Epithelial cell of proximal tubule (primary cell): ENCODE data around the gene ADAMTS10. TPM values are rescaled to one million over a fixed set of nuclear protein-coding genes. Genes with fewer than 3 reads are reported as not detected.

ENCODE experiments used
- DNase-seq: peaks from one replicate; pipeline ENCODE4 v3.0.0-alpha.2; 2011; ENCODE audit warnings: low read depth
- H3K4me3 ChIP-seq: 2 replicates; pipeline ENCODE4 v1.5.1; 2011; ENCODE audit warnings: low read depth, mild to moderate bottlenecking, low read length
- total RNA-seq: library from RNA; depleted of rRNA; stranded (reverse); fragments of >200 nt; gene quantifications from 2 replicates; pipeline ENCODE4 v1.2.3, GENCODE V29; 2015
- TF ChIP-seq, protein P1 (sequence below): conservative IDR thresholded peaks from 2 replicates; pipeline ENCODE4 v1.5.1; 2012; ENCODE audit warnings: low read depth, mild to moderate bottlenecking, low read length

ADAMTS10 gene
- total RNA-seq, 1 donor from 2014 or later: 4.8 TPM

DNA sequence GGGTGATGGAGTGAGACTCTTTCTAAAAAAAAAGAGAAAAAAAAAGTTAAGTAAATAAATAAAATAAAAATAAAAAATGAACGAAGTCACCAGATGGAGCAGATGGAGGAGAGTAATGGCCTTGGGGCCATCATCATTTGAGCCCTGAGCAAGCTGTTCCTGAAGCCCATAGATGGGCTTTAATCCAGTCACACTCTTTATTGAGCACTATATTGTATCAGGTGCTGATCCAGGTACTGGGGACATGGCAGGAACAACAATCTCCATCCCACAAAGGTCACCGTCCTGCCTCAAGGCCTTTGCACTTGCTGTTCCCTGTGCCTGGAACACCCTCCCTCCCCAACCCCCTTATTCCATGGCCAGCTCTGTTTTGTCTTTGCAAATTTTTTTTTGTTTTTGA is 3.9 kb upstream of the ADAMTS10 start:
- DNase-seq: no peak
- H3K4me3 ChIP-seq: no peak overlapping the region
- TF ChIP-seq, protein P1, sequence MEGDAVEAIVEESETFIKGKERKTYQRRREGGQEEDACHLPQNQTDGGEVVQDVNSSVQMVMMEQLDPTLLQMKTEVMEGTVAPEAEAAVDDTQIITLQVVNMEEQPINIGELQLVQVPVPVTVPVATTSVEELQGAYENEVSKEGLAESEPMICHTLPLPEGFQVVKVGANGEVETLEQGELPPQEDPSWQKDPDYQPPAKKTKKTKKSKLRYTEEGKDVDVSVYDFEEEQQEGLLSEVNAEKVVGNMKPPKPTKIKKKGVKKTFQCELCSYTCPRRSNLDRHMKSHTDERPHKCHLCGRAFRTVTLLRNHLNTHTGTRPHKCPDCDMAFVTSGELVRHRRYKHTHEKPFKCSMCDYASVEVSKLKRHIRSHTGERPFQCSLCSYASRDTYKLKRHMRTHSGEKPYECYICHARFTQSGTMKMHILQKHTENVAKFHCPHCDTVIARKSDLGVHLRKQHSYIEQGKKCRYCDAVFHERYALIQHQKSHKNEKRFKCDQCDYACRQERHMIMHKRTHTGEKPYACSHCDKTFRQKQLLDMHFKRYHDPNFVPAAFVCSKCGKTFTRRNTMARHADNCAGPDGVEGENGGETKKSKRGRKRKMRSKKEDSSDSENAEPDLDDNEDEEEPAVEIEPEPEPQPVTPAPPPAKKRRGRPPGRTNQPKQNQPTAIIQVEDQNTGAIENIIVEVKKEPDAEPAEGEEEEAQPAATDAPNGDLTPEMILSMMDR: no peak

DNA sequence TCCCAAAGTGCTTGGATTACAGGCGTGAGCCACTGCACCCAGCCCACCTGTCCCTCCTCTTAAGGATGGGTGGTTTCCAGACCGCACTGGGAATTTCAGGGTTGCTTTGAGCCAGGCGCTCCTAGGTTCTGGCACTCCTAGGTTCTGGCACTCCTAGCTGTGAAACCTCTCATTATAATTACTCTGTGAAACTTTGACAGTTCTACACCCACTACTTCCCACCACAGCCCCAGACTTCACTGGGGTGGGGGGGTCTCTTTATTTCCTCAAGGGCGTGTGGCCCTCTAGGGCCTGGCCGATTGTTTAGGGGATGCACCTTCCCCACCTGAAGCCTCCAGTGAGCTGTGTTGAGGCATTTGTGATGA is 2.3 kb upstream of the ADAMTS10 start:
- no peak for DNase-seq
- TF ChIP-seq, protein P1: no peak
- H3K4me3 ChIP-seq: no peak overlapping the region

DNA sequence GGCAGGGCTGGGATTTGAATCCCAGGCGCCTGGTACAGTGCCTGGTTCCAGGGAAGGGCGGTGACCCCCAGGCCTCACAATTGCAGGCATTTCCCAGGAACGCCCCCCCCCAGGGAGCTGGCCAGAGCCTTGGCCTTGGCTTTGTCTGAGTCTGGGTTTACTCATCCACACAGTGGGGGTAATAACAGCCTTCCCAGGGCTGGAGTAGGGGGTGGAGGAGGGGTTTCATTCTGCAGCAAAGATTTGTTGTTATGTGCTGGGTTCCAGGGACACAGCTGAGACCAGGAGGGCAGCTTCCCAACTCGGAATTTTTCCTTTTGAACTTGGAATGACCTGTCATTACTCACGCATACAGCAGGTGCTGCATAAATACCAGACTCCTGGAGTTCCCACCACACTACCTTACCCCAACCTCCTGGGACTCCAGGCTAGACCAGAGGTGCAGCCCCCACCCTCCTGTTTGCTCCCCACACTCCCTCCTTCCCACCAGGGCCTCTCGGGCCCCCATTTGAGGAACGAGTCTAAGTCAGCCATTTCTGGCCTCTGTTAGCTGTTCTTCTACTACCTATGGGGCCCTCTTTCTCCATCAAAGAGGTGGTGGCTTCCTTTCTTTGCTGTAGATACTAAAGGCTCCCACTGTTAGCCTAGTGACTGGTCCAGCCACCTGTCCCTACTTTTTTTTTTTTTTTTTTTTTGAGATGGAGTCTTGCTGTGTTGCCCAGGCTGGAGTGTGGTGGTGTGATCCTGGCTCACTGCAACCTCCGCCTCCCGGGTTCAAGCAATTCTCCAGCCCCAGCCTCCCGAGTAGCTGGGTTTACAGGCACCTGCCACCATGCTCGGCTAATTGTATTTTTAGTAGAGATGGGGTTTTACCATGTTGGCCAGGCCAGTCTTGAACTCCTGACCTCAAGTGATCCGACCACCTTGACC is 1.6 kb upstream of the ADAMTS10 start:
- H3K4me3 ChIP-seq: no peak overlapping the region
- DNase-seq: no peak
- TF ChIP-seq, protein P1: no peak

DNA sequence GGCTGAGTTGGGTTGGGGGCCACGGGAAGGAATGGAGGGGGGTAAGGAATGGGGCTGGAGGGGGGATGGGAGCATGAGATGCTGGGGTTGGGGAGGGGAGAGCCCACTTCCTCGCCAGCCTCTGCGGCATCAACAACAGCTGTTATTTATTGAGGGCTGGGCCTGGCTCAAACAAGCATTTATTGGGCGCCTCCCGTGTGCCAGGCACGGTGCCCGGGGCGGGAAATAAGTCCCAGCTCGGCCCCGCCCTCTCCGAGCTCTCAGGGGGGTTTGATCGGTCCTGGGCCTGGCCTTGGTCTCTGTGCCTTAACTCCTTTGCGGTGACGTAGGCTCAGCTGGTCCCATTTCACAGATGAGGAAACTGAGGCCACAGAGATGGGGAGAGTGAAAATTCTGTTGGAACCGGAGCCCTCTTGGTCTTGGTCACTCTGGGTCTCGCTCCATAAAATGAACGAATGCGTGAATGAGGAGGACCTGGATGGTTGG is 919 bp upstream of the ADAMTS10 start:
- H3K4me3 ChIP-seq: no peak overlapping the region
- DNase-seq: no peak
- TF ChIP-seq, protein P1: no peak

DNA sequence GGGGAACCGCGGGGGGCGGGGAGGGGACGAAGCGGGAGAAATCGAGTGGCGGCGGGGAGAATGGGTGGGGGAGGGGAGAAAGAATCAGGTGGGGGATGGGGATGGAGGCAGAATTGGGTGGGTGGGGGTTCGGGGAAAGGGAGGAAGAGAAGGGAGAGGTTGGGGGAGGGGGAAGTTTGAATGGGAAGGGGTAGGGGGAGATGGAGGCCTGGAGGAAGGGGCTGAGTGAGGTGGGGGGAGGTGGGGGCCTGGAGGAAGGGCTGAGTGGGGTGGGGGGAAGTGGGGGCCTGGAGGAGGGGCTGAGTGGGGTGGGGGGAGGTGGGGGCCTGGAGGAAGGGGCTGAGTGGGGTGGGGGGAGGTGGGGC is 403 bp upstream of the ADAMTS10 start:
- TF ChIP-seq, protein P1: no peak
- no peak for DNase-seq

DNA sequence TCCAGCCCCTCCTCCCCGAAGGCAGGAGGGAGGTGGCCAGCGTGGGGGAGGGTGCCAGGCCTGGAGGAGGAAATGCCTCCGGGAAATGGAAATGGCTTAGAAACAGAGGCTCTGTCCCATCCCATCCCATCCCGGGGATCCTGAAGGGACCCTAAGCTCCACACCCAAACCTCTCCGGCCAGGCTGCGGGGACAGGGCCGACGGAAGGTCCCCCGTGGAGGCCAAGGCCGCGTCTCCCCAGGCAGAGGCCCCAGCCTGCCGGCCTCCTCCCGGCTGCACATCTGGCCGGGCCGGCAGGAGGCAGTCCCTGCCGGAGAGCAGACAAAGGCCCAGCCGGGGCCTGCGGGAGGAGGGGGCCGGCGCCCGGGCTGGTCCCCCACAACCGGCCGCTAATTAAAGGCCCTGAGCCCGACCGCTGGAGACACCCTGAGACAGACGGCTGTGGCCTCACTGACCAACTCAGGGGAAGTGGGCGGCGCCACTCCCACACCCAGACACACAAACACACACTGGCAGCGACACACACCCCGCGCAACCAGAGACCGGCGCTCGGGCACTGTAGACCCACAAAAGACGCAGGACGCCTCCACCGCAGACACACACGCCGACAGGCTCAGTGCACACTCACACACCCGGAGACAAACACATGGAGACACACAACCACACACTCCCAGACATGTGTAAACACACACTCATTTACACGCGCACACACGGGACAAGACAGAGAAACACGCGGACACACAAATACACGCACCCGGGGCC is 1.1 kb downstream of the ADAMTS10 start:
- TF ChIP-seq, protein P1: no peak
- peak overlapping the region; percentile 46 for H3K4me3 ChIP-seq
- no peak for DNase-seq

More for the DNA sequence above, 403 bp upstream of the ADAMTS10 start:
- H3K4me3 ChIP-seq: no peak overlapping the region
